ENCODE measurements around the gene MAMLD1.

- TF ChIP-seq CTCF (IDR thresholded peaks at IDR 0.05; ENCODE audit: low read depth, low read length, poor library complexity, severe bottlenecking) (no peak), EZH2phosphoT487 (IDR thresholded peaks at IDR 0.05; ENCODE audit: borderline replicate concordance, low read length) (no peak)
These were observed 124.4 kb downstream of the MAMLD1 start for GRCh38 chrX:150487369-150488094.
